ENCODE results near the gene PPM1B.

- no peak for TF ChIP-seq EZH2 (IDR thresholded peaks at IDR 0.05; ENCODE audit: borderline replicate concordance, low read depth, low read length, severe bottlenecking)
- no peak for TF ChIP-seq GATA2 (IDR thresholded peaks at IDR 0.05; ENCODE audit: insufficient read depth, insufficient read length, low read depth, low read length)
- no peak for TF ChIP-seq POLR2AphosphoS5 (IDR thresholded peaks at IDR 0.05; ENCODE audit: insufficient read depth, low read depth, low read length)
- no peak for TF ChIP-seq CTCF (IDR thresholded peaks at IDR 0.05; ENCODE audit: extremely low read depth in 1 of 2, insufficient read depth in 1 of 2, low read depth in 1 of 2, low read length in 2 of 2)
These were observed 68.5 kb downstream of the PPM1B start for GRCh38 chr2:44237221-44237620.

All from endothelial cell of umbilical vein (primary cell).